ENCODE data around the gene REXO4.
"Not testable (repeated sequence)": the region's sequence is repeated elsewhere in the genome, so short reads cannot be mapped to it uniquely, and the experiment has no call there.

REXO4 gene

GRCh38 chr9:133394687-133395271 is 23.0 kb downstream of the REXO4 start:
- Histone ChIP-seq H3K36me3 (ENCODE audit: insufficient read depth, low read length) (no peaks in the 10 kb centered on the region), H3K4me1 (ENCODE audit: insufficient read depth, low read length) (no peaks in the 10 kb centered on the region), H3K9me3 (ENCODE audit: control insufficient read depth, insufficient read depth, low read length) (no peaks in the 10 kb centered on the region), H3K9ac (ENCODE audit: low read depth, low read length) (no peak overlapping the region)

GRCh38 chr9:133393399-133393798 is 24.4 kb downstream of the REXO4 start:
- Histone ChIP-seq H3K9ac (ENCODE audit: low read depth, low read length) (no peak overlapping the region), H3K36me3 (ENCODE audit: insufficient read depth, low read length) (no peaks in the 10 kb centered on the region), H3K4me1 (ENCODE audit: insufficient read depth, low read length) (no peaks in the 10 kb centered on the region), H3K9me3 (ENCODE audit: control insufficient read depth, insufficient read depth, low read length) (no peaks in the 10 kb centered on the region)

GRCh38 chr9:133392308-133392707 is 25.5 kb downstream of the REXO4 start:
- H3K36me3 ChIP-seq (ENCODE audit: insufficient read depth, low read length); H3K4me1 ChIP-seq (ENCODE audit: insufficient read depth, low read length); H3K9me3 ChIP-seq (ENCODE audit: control insufficient read depth, insufficient read depth, low read length); H3K9ac ChIP-seq (ENCODE audit: low read depth, low read length): not testable (repeated sequence)

GRCh38 chr9:133391449-133391848 is 26.4 kb downstream of the REXO4 start:
- not testable (repeated sequence) for H3K4me1 ChIP-seq (ENCODE audit: insufficient read depth, low read length); H3K9me3 ChIP-seq (ENCODE audit: control insufficient read depth, insufficient read depth, low read length); H3K36me3 ChIP-seq (ENCODE audit: insufficient read depth, low read length); H3K9ac ChIP-seq (ENCODE audit: low read depth, low read length)

GRCh38 chr9:133390713-133391112 is 27.1 kb downstream of the REXO4 start:
- no peaks in the 10 kb centered on the region for H3K4me1 ChIP-seq (ENCODE audit: insufficient read depth, low read length)
- no peak overlapping the region for H3K9ac ChIP-seq (ENCODE audit: low read depth, low read length)
- H3K9me3 ChIP-seq (ENCODE audit: control insufficient read depth, insufficient read depth, low read length): no peaks in the 10 kb centered on the region
- H3K36me3 ChIP-seq (ENCODE audit: insufficient read depth, low read length): no peaks in the 10 kb centered on the region

GRCh38 chr9:133389562-133389961 is 28.2 kb downstream of the REXO4 start:
- H3K9ac ChIP-seq (ENCODE audit: low read depth, low read length): no peak overlapping the region
- no peaks in the 10 kb centered on the region for H3K4me1 ChIP-seq (ENCODE audit: insufficient read depth, low read length)
- H3K9me3 ChIP-seq (ENCODE audit: control insufficient read depth, insufficient read depth, low read length): no peaks in the 10 kb centered on the region
- no peaks in the 10 kb centered on the region for H3K36me3 ChIP-seq (ENCODE audit: insufficient read depth, low read length)

GRCh38 chr9:133389025-133389557 is 28.7 kb downstream of the REXO4 start:
- H3K4me1 ChIP-seq (ENCODE audit: insufficient read depth, low read length): no peaks in the 10 kb centered on the region
- no peak overlapping the region for H3K9ac ChIP-seq (ENCODE audit: low read depth, low read length)
- H3K36me3 ChIP-seq (ENCODE audit: insufficient read depth, low read length): no peaks in the 10 kb centered on the region
- no peaks in the 10 kb centered on the region for H3K9me3 ChIP-seq (ENCODE audit: control insufficient read depth, insufficient read depth, low read length)

GRCh38 chr9:133387680-133388079 is 30.1 kb downstream of the REXO4 start:
- no peaks in the 10 kb centered on the region for H3K4me1 ChIP-seq (ENCODE audit: insufficient read depth, low read length)
- no peaks in the 10 kb centered on the region for H3K36me3 ChIP-seq (ENCODE audit: insufficient read depth, low read length)
- no peak overlapping the region for H3K9ac ChIP-seq (ENCODE audit: low read depth, low read length)
- no peaks in the 10 kb centered on the region for H3K9me3 ChIP-seq (ENCODE audit: control insufficient read depth, insufficient read depth, low read length)

- Histone ChIP-seq H3K4me1 (ENCODE audit: insufficient read depth, low read length) (no peaks in the 10 kb centered on the region), H3K9me3 (ENCODE audit: control insufficient read depth, insufficient read depth, low read length) (no peaks in the 10 kb centered on the region), H3K36me3 (ENCODE audit: insufficient read depth, low read length) (no peaks in the 10 kb centered on the region), H3K9ac (ENCODE audit: low read depth, low read length) (no peak overlapping the region)
Observed at GRCh38 chr9:133386338-133386737, 31.5 kb downstream of the REXO4 start.

GRCh38 chr9:133385452-133385851 is 32.4 kb downstream of the REXO4 start:
- no peak overlapping the region for H3K9ac ChIP-seq (ENCODE audit: low read depth, low read length)
- H3K36me3 ChIP-seq (ENCODE audit: insufficient read depth, low read length): no peaks in the 10 kb centered on the region
- no peaks in the 10 kb centered on the region for H3K9me3 ChIP-seq (ENCODE audit: control insufficient read depth, insufficient read depth, low read length)
- no peaks in the 10 kb centered on the region for H3K4me1 ChIP-seq (ENCODE audit: insufficient read depth, low read length)

GRCh38 chr9:133384736-133385321 is 33.0 kb downstream of the REXO4 start:
- Histone ChIP-seq H3K9me3 (ENCODE audit: control insufficient read depth, insufficient read depth, low read length) (no peaks in the 10 kb centered on the region), H3K4me1 (ENCODE audit: insufficient read depth, low read length) (no peaks in the 10 kb centered on the region), H3K36me3 (ENCODE audit: insufficient read depth, low read length) (no peaks in the 10 kb centered on the region), H3K9ac (ENCODE audit: low read depth, low read length) (no peak overlapping the region)

GRCh38 chr9:133383438-133383837 is 34.4 kb downstream of the REXO4 start:
- Histone ChIP-seq H3K9ac (ENCODE audit: low read depth, low read length) (no peak overlapping the region), H3K4me1 (ENCODE audit: insufficient read depth, low read length) (no peaks in the 10 kb centered on the region), H3K9me3 (ENCODE audit: control insufficient read depth, insufficient read depth, low read length) (no peaks in the 10 kb centered on the region), H3K36me3 (ENCODE audit: insufficient read depth, low read length) (no peaks in the 10 kb centered on the region)

GRCh38 chr9:133382507-133383141 is 35.2 kb downstream of the REXO4 start:
- Histone ChIP-seq H3K9me3 (ENCODE audit: control insufficient read depth, insufficient read depth, low read length) (no peaks in the 10 kb centered on the region), H3K36me3 (ENCODE audit: insufficient read depth, low read length) (no peaks in the 10 kb centered on the region), H3K4me1 (ENCODE audit: insufficient read depth, low read length) (no peaks in the 10 kb centered on the region), H3K9ac (ENCODE audit: low read depth, low read length) (no peak overlapping the region)

GRCh38 chr9:133380734-133381133 is 37.1 kb downstream of the REXO4 start:
- no peaks in the 10 kb centered on the region for H3K9me3 ChIP-seq (ENCODE audit: control insufficient read depth, insufficient read depth, low read length)
- H3K36me3 ChIP-seq (ENCODE audit: insufficient read depth, low read length): no peaks in the 10 kb centered on the region
- H3K4me1 ChIP-seq (ENCODE audit: insufficient read depth, low read length): no peaks in the 10 kb centered on the region
- no peak overlapping the region for H3K9ac ChIP-seq (ENCODE audit: low read depth, low read length)
